GM18868 (cell line): Measurements from ENCODE around the gene FAM193A.
"Not testable (repeated sequence)": the region's sequence is repeated elsewhere in the genome, so short reads cannot be mapped to it uniquely, and the experiment has no call there.

ENCODE experiments used
- ATAC-seq: cut with Tn5 transposase; IDR thresholded peaks from one replicate; pipeline ENCODE4 v1.9.1; 2021; ENCODE audit warnings: mild to moderate bottlenecking, moderate library complexity; ENCODE audit not compliant: unreplicated experiment

Gene FAM193A

GRCh38 chr4:2514193-2514592, 22.3 kb upstream of the FAM193A start:
- ATAC-seq: not testable (repeated sequence)

DNA sequence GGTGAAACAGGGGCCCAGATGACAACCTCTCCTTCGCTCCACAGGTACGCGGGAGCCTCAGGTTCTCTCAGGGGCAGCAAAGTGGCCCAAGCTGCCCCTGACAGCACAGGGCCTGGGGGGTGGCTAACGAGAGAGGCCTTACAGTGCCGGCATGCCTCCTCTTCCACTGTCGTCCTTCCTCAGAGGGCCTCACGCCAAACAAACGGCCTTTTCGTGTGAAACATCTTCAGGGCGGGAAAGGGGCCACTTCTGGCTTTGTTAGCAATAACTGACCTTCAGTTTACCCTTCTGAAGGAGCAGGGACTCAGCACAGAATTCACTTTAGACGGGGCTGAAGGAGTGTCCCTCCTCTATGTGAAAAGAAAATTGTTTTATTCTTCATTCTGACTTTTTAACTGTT, 21.5 kb upstream of the FAM193A start:
- not testable (repeated sequence) for ATAC-seq

DNA sequence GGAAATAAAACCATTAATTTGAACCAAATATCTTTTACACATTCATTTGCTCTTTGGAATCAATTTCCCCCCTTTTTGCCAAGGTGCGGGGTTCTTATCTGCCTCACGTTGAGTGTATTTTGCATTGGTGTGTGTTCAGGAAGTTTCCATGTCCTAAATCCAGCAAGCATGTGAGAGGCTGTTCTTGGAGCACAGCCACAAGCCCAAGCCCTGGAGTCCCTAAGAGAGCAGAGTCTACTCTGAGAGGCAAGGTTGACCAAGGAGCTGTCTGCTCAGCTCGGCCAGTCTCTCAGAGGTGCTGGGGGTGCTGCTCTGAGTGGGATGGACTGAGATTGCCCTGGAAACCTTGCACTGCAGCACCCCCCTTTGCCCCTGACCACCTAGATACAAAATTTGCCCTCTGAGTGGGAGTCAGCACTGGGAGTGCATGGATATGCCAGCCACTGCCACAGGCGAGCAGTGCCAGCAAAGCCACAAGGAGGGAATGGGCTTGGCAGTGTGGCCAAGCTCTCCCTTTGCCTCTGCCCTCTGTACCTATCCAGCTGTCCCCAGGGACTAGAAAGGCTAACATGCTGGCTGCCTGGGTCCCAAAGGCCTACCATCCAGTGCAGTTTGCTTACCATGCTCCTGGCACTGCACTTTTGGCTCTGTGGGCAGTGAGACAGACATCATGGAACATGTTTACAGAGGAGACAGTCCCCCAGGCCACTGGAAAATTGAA, 20.5 kb upstream of the FAM193A start:
- no peak for ATAC-seq

DNA sequence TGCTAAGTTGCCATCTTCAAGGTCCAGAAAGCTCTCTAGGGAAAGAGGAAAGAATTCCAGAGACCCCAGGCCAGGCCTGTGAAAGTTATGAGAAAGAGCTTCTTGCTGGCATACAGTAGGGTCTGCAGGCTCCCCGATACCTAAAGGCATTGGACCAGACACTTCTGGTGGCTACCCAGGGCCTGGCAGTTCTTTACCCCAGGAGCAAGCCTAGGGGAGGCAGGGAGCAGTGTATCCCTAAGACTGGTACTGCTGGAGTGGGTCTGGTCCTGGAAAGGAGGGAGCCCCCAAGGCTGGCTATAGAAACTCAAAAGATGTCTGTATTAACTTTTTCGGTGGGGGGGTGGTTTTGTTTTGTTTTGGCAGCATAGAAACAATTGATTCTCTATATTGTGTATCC, 19.8 kb upstream of the FAM193A start:
- no peak for ATAC-seq

DNA sequence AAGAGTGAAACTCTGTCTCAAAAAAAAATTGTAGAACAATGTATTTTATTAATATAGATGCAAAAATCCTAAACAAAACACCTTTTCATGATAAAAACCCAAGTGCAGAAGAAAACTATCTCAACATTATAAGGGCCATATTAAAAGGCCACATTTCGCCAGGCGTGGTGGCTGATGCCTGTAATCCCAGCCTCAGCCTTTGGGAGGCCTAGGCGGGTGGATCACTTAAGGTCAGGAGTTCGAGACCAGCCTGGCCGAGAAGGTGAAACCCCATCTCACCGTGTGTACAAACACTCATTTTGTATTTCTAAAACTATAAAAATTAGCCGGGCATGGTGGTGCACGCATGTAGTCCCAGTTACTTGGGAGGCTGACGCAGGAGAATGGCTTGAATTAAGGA, 9.9 kb upstream of the FAM193A start:
- ATAC-seq: no peak

DNA sequence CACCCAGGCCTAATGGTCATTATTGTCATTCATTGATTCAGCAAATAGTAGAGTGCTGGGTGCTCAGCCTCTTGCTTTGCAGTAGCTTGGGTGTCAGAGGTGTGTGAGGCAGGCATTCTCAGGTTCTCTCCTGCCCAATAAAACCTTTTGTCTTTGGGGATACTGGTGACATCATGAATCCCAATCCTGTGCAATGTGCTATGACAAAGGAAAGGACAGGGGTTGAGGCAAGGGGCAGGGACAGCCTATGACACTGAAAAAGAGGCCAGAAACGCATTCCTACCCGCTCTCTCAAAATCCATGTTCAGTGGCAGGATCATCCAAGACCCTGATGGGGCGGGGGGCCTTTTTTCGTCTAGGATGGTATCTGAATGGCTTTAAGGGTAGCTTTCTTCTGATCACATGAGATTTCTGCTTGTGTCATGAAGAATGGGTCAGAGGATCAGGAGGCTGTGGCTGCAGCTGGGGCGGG, 1.5 kb upstream of the FAM193A start:
- ATAC-seq: no peak

GRCh38 chr4:2535376-2536192, 863 bp upstream of the FAM193A start:
- peak; percentile 14 for ATAC-seq

GRCh38 chr4:2537011-2537830, 774 bp downstream of the FAM193A start:
- peak; percentile 17 for ATAC-seq

GRCh38 chr4:2543580-2544191, 7.2 kb downstream of the FAM193A start:
- not testable (repeated sequence) for ATAC-seq

GRCh38 chr4:2545321-2546013, 9.0 kb downstream of the FAM193A start:
- no peak for ATAC-seq

DNA sequence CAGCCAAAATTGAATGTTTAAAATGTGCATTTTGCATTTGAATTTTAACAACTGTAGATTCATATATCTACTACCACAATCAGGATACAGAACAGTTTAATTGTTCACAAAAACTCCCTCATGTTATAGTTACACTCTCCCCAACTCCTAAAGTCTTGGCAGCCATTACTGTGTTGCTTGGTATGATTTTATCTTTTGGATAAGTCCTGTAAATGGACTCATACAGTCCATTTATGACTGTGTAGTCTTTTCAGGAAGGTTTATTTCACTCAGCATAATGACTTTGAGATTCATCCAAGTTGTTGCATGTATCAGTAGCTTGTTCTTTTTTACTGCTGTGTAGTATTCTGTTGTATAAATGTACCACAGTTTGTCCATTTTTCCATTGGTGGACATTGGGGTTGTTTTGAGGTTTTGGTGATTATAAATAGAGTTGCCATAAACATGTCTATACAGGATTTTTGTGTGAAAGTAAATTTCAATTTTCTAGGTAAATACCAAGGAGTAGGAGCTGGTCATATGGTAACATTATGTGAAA, 9.9 kb downstream of the FAM193A start:
- no peak for ATAC-seq

GRCh38 chr4:2546961-2547691, 10.7 kb downstream of the FAM193A start:
- not testable (repeated sequence) for ATAC-seq

GRCh38 chr4:2551118-2551517, 14.7 kb downstream of the FAM193A start:
- no peak for ATAC-seq

DNA sequence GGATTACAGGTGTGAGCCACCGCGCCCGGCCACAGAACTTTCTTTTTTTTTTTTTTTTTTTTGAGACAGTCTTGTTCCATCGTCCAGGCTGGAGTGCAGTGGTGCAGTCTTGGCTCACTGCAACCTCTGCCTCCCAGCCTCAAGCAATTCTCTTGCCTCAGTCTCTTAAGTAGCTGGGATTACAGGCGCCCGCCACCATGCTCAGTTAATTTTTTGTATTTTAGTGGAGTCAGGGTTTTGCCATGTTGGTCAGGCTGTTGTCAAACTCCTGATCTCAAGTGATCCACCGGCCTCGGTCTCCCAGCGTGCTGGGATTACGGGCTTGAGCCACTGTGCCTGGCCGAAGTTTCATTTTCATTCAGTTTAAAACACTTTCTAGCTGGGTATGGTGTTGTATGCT, 16.4 kb downstream of the FAM193A start:
- no peak for ATAC-seq

DNA sequence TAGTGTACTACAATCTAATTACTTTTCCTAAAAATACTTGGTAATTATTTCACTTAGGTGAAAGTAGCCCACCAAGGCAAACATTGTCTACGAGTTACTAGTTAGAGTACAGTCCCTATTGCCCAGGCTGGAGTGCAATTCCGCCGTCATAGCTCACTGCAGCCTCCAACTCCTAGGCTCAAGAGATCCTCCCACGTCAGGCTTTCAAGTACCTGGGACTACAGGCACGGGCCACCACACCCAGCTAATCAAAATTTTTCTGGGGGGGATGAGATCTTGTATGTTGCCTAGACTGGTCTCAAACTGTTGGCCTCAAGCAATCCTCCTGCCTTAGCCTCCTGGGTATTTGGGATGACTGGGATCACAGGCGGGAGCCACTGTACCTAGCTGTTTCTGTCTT, 21.9 kb downstream of the FAM193A start:
- ATAC-seq: no peak

DNA sequence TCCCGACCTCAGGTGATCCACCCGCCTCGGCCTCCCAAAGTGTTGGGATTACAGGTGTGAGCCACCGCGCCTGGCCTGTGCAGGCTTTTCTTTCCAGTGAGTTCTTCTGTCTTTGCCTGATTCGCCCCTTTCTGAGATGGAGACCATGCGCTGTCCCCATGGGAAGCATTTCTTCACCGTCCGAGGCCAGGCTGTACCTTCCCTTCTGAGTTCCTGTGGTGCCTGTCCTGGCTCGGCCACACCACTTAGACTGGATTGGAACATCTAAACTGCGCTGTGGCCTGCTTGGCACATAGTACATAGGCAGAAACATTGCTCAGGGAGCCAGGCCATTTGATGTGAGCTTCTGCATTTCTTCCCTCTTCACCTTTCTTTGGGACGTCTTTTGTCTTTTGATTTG, 23.7 kb downstream of the FAM193A start:
- ATAC-seq: no peak

DNA sequence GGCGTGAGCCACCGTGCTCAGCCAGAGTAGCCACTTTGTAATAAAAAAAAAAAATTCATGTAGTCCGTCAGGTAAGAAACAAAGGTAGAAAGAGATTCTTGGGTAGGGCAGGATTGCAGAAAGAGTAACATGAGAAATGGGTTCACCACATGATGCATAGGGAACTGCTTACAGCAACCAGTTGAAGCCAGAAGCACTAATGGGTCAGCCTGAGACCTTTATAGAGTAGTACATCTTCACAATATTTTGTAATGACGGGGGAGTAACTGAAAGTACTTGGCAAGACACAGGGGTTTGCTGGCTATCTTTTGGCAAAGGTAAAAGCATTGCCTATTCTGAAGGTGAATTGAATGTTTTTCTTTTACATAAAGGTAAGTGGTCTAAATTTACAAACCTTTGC, 29.1 kb downstream of the FAM193A start:
- no peak for ATAC-seq

GRCh38 chr4:2570036-2570435, 33.6 kb downstream of the FAM193A start:
- no peak for ATAC-seq

DNA sequence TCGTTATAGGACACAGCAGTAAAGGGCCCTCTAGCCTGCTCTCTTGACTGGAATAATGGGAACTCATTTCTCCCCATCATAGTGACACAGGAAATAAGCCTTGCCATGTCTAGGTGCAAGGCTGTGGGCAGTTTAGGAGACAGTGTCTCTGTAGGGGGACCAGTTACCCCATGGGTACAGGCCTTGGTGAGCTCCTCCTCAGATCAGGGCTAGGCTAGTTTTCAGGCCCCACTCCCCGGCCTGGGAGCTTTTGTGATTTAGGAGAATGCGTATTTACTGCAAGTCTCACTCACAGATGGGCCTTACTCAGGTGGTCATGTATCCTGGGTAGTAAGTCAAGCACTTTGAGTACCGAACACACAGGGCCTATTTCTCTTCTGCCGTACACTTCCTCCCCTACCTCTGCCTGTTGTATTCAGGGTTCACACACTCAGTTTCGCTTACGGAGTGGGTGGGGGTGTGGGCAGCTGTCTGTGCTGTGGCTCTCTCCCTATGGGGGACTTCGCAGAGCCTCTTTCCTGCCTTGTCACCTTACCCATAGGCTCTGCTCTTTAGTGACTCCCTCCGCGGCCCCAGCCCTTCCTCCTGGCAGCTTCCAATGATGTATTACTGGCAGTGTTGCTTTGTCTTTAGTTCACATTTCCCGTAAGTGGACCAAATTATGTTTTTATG, 34.2 kb downstream of the FAM193A start:
- peak; percentile 60 for ATAC-seq
